ENCODE measurements around the gene LRBA.

DNA sequence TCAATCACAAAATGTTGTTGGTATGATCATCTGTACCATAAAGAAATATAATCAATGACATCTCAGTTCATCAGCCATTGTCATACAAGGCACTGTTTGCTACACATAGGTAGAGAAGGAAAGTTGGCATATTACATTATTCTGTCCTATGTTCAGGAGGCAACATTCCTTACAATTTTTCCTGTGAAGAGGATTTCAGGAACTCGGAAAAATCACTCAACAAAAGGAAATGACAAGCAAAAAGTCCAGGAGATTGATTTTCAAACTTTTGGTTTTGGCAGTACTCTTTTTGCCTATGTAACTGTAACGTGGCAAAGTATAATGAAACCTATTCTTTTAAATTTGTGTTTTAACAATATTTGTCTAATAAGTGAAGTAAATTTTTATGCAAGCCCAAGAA, 301.8 kb downstream of the LRBA start:
- TF ChIP-seq, protein P1, sequence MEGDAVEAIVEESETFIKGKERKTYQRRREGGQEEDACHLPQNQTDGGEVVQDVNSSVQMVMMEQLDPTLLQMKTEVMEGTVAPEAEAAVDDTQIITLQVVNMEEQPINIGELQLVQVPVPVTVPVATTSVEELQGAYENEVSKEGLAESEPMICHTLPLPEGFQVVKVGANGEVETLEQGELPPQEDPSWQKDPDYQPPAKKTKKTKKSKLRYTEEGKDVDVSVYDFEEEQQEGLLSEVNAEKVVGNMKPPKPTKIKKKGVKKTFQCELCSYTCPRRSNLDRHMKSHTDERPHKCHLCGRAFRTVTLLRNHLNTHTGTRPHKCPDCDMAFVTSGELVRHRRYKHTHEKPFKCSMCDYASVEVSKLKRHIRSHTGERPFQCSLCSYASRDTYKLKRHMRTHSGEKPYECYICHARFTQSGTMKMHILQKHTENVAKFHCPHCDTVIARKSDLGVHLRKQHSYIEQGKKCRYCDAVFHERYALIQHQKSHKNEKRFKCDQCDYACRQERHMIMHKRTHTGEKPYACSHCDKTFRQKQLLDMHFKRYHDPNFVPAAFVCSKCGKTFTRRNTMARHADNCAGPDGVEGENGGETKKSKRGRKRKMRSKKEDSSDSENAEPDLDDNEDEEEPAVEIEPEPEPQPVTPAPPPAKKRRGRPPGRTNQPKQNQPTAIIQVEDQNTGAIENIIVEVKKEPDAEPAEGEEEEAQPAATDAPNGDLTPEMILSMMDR (IDR thresholded peaks at IDR 0.05): no peak
- TF ChIP-seq POLR2A (IDR thresholded peaks at IDR 0.05): no peak
